CD8-positive, alpha-beta memory T cell (primary cell): ENCODE data around the gene KCNH6. TPM values are rescaled to one million over a fixed set of nuclear protein-coding genes. Genes with fewer than 3 reads are reported as not detected.

Experiments used
- CTCF ChIA-PET: fragments of 350-600 bp; sonication (Branson Sonifier 250); formaldehyde crosslinking; loops from one replicate; lab custom pipeline; 2021; ENCODE audit warnings: antibody characterized with exemption; lab: Charles Lee
- POLR2A ChIA-PET: fragments of 350-600 bp; sonication (Branson Sonifier 250); formaldehyde crosslinking; loops from one replicate; lab custom pipeline; 2021; ENCODE audit warnings: antibody characterized with exemption; lab: Charles Lee
- DNase-seq, 5 donors: peaks; one replicate each; pipeline versions ENCODE4 v3.0.0 to v3.0.0-alpha.2; 2020 to 2022; ENCODE audit warnings: mixed read lengths in 1 of 5
- H3K27ac ChIP-seq: one replicate; pipeline ENCODE4 v1.7.0; 2013; ENCODE audit warnings: low read depth, mild to moderate bottlenecking, low read length, moderate library complexity
- H3K27me3 ChIP-seq: 2 replicates; pipeline ENCODE4 v1.7.0; 2013; ENCODE audit warnings: low read length, mild to moderate bottlenecking; ENCODE audit not compliant: insufficient read depth, poor library complexity, severe bottlenecking
- H3K36me3 ChIP-seq: 2 replicates; pipeline ENCODE4 v1.7.0; 2013; ENCODE audit warnings: mild to moderate bottlenecking, low read length, moderate library complexity; ENCODE audit not compliant: insufficient read depth
- H3K4me1 ChIP-seq: 2 replicates; pipeline ENCODE4 v1.7.0; 2013; ENCODE audit warnings: mild to moderate bottlenecking, low read length, moderate library complexity; ENCODE audit not compliant: insufficient read depth
- H3K4me3 ChIP-seq: 2 replicates; pipeline ENCODE4 v1.7.0; 2013; ENCODE audit warnings: mild to moderate bottlenecking, low read length
- H3K9me3 ChIP-seq: 2 replicates; pipeline ENCODE4 v1.7.0; 2013; ENCODE audit warnings: mild to moderate bottlenecking, low read length
- H3K27ac Mint-ChIP-seq, 8 donors: one replicate each; pipeline ENCODE4 v1.8.0; 2020 to 2021; ENCODE audit warnings: mixed read lengths in 8 of 8, mild to moderate bottlenecking in 6 of 8, inconsistent platforms in 3 of 8, moderate library complexity in 3 of 8
- H3K27me3 Mint-ChIP-seq, 2 donors: one replicate each; pipeline ENCODE4 v1.8.0; 2020 to 2021; ENCODE audit warnings: mixed read lengths in 2 of 2, mild to moderate bottlenecking in 1 of 2, moderate library complexity in 1 of 2
- H3K36me3 Mint-ChIP-seq, 3 donors: one replicate each; pipeline ENCODE4 v1.8.0; 2020 to 2021; ENCODE audit warnings: mixed read lengths in 3 of 3, inconsistent platforms in 1 of 3, mild to moderate bottlenecking in 1 of 3
- H3K4me1 Mint-ChIP-seq, 3 donors: one replicate each; pipeline ENCODE4 v1.8.0; 2020 to 2021; ENCODE audit warnings: mixed read lengths in 3 of 3, inconsistent platforms in 1 of 3, mild to moderate bottlenecking in 1 of 3
- H3K4me3 Mint-ChIP-seq, 7 donors: one replicate each; pipeline ENCODE4 v1.8.0; 2020 to 2021; ENCODE audit warnings: mixed read lengths in 7 of 7, mild to moderate bottlenecking in 6 of 7, moderate library complexity in 4 of 7, inconsistent platforms in 2 of 7
- H3K9me3 Mint-ChIP-seq, 5 donors: one replicate each; pipeline ENCODE4 v1.8.0; 2020 to 2022; ENCODE audit warnings: mixed read lengths in 5 of 5, mild to moderate bottlenecking in 3 of 5, moderate library complexity in 2 of 5, inconsistent platforms in 1 of 5
- polyA plus RNA-seq: library from polyadenylated mRNA; unstranded; fragments of 300-500 nt; fragmentation: Illumina TruSeq; gene quantifications from one replicate; pipeline ENCODE4 v1.2.3, GENCODE V29; 2021
- total RNA-seq, 2 experiments: library from RNA; stranded (reverse); gene quantifications; one replicate each; pipeline ENCODE4 v1.2.3, GENCODE V29; 2021

The KCNH6 gene
- total and polyA plus RNA-seq, 3 experiments from 2014 or later = not detected

DNA sequence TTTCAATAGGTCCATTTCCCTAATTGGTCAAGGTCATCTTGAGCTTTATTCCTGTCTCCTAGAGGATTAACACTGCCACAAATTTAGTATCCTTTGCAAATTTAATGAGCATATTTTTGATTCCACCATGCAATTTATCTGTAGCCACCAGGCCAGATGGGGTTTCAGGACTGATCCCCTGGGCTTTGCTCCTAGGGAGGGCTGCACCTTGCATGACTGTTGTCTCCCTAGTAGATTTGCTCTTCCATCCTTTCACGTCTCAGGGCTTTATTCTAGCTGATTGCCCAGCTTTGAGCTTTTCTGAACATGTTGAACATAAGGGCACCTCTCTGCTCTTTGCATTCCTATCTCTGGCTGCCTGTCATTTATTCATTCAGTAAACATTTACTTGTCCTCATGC lies 7.7 kb upstream of the KCNH6 start:
- Histone ChIP-seq H3K36me3 (no peaks in the 10 kb centered on the region), H3K4me1 (no peaks in the 10 kb centered on the region), H3K9me3 (no peaks in the 10 kb centered on the region), H3K27me3 (no peaks in the 10 kb centered on the region), H3K4me3 (no peak overlapping the region), H3K27ac (no peak overlapping the region)
- Mint-ChIP-seq H3K36me3 (no peaks in the 10 kb centered on the region), H3K27me3 (peaks cover 9 to 23% of the 10 kb centered on the region in 2 donors), H3K27ac (no peak overlapping the region), H3K4me3 (no peak overlapping the region), H3K4me1 (no peaks in the 10 kb centered on the region), H3K9me3 (no peaks in the 10 kb centered on the region)
- CTCF ChIA-PET = interaction anchor here (0.9 to 1.0 kb wide), 2 partner anchors 8 to 15 kb away, joined by 3 read pairs; partner anchors contain the start of gene KCNH6
- DNase-seq = no peak
- POLR2A ChIA-PET = no interaction called here

GRCh38 chr17:63516910-63517824 lies 6.0 kb upstream of the KCNH6 start:
- Histone ChIP-seq H3K27ac (no peak overlapping the region), H3K4me1 (no peaks in the 10 kb centered on the region), H3K36me3 (no peaks in the 10 kb centered on the region), H3K4me3 (no peak overlapping the region), H3K9me3 (no peaks in the 10 kb centered on the region), H3K27me3 (no peaks in the 10 kb centered on the region)
- H3K9me3 Mint-ChIP-seq = no peaks in the 10 kb centered on the region
- H3K4me1 Mint-ChIP-seq = no peaks in the 10 kb centered on the region
- H3K4me3 Mint-ChIP-seq = no peak overlapping the region
- H3K27ac Mint-ChIP-seq = no peak overlapping the region
- no peaks in the 10 kb centered on the region for H3K36me3 Mint-ChIP-seq
- ChIA-PET CTCF (interaction anchor here (1.2 kb wide), 1 partner anchor 92 kb away, joined by 4 read pairs; no protein-coding TSS in a partner anchor), POLR2A (no interaction called here)
- H3K27me3 Mint-ChIP-seq = peaks cover 16 to 33% of the 10 kb centered on the region in 2 donors
- DNase-seq = no peak

- Mint-ChIP-seq H3K4me1 (no peaks in the 10 kb centered on the region), H3K9me3 (no peaks in the 10 kb centered on the region), H3K27me3 (peaks cover 16 to 33% of the 10 kb centered on the region in 2 donors), H3K27ac (no peak overlapping the region), H3K4me3 (no peak overlapping the region), H3K36me3 (no peaks in the 10 kb centered on the region)
- H3K4me1 ChIP-seq = no peaks in the 10 kb centered on the region
- H3K4me3 ChIP-seq = no peak overlapping the region
- no peak overlapping the region for H3K27ac ChIP-seq
- no peaks in the 10 kb centered on the region for H3K36me3 ChIP-seq
- no peak for DNase-seq
- no peaks in the 10 kb centered on the region for H3K27me3 ChIP-seq
- H3K9me3 ChIP-seq = no peaks in the 10 kb centered on the region
- ChIA-PET CTCF (interaction anchor here (1.2 kb wide), 1 partner anchor 92 kb away, joined by 4 read pairs; no protein-coding TSS in a partner anchor), POLR2A (no interaction called here)
Observed at GRCh38 chr17:63517825-63518534, 5.2 kb upstream of the KCNH6 start.

DNA sequence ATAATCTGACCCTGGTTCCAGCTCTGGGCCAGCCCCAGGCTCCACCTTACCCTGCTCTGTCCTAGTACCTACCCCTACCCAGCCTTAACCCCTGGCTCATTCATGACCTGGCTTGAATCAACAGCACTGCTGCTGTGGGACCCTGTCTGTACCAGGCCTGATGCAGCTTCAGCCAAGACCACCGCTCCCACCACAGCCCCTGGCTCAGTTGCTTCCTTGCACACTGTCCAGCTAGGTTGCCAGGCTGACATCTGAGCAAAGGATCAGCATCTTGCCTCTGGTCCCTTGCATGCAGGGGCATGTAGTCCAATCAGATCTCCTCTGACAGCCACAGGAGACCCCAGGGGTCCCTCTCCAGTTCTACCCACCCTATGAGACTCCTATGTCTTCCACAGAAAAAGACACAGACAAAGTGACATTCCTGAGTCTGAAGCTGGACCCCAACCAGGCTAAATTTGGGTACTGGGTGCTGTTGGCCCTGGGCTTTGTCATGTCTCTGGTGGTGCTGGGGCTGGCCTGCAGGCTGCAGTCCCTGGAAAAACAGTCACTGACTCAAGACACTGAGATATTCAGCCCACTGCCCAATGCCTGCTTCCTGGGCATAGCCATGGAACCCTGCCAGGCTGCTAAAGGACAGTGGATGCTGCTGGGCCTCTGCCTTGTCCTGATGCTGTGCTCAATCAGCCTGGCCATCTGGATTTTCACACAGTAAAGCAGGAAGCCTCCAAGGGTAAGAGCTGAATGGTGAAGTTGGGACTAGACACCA lies 3.9 kb upstream of the KCNH6 start:
- ChIA-PET CTCF (no interaction called here), POLR2A (no interaction called here)
- Histone ChIP-seq H3K27ac (no peak overlapping the region), H3K27me3 (peaks cover 5% of the 10 kb centered on the region), H3K4me3 (no peak overlapping the region), H3K4me1 (no peaks in the 10 kb centered on the region), H3K9me3 (no peaks in the 10 kb centered on the region), H3K36me3 (no peaks in the 10 kb centered on the region)
- Mint-ChIP-seq H3K9me3 (no peaks in the 10 kb centered on the region), H3K27me3 (peaks cover 15 to 37% of the 10 kb centered on the region in 2 donors), H3K27ac (no peak overlapping the region), H3K4me1 (peaks cover 0 to 8% (median 8%) of the 10 kb centered on the region in 3 donors), H3K4me3 (no peak overlapping the region), H3K36me3 (no peaks in the 10 kb centered on the region)
- DNase-seq = no peak

DNA sequence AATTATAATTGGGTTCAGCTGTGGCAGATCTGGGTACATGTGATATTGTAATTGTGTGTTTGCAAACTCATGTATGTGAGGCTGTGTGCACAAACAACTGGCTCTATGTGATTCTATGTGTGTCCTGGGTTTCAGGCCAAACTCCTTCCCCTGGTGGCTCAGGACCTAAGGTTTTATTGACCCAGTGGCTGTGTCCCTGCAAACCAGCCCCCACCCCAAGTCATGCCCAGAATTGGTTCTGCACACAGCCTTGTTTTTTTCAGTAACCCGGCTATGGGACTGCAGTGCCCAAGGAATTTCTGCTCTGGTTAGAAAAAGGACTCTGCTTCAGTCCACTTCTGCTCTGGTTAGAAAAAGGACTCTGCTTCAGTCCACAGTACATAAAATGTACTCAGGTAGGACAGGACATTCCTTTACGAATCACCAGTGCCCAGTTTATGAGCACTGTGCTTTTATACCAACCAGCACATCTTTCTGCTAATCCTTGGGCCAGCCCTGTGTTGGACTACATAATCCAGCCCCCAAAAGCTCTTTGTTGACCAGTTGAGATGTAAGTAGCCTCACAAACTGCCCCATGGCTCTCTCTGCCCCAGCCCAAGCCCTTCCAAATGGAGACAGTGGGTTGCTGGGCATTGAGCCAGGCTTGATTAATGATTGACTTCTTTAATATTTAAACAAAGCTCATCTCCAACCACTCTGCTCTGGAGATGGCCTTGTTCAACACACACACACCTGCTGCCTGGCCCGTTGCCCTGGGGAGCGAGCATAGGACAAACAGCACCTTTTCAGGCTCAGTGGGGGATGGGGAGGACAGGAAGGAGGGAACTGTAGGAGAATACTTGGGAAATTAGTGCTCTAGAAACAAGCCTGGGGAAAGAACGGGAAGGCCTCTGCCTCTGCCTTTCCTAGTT lies 2.9 kb upstream of the KCNH6 start:
- H3K27ac ChIP-seq = no peak overlapping the region
- H3K4me1 Mint-ChIP-seq = peaks cover 0 to 8% (median 8%) of the 10 kb centered on the region in 3 donors
- no peaks in the 10 kb centered on the region for H3K36me3 Mint-ChIP-seq
- no peak overlapping the region for H3K4me3 Mint-ChIP-seq
- peaks cover 7% of the 10 kb centered on the region for H3K27me3 ChIP-seq
- POLR2A ChIA-PET = no interaction called here
- DNase-seq = no peak
- peaks cover 21 to 43% of the 10 kb centered on the region in 2 donors for H3K27me3 Mint-ChIP-seq
- no peak overlapping the region for H3K27ac Mint-ChIP-seq
- H3K9me3 ChIP-seq = no peaks in the 10 kb centered on the region
- H3K36me3 ChIP-seq = no peaks in the 10 kb centered on the region
- CTCF ChIA-PET = no interaction called here
- no peaks in the 10 kb centered on the region for H3K4me1 ChIP-seq
- no peaks in the 10 kb centered on the region for H3K9me3 Mint-ChIP-seq
- H3K4me3 ChIP-seq = no peak overlapping the region

GRCh38 chr17:63524051-63524450 lies 893 bp downstream of the KCNH6 start:
- H3K4me1 Mint-ChIP-seq = peaks cover 0 to 8% (median 8%) of the 10 kb centered on the region in 3 donors
- no peaks in the 10 kb centered on the region for H3K9me3 Mint-ChIP-seq
- H3K4me1 ChIP-seq = no peaks in the 10 kb centered on the region
- no peaks in the 10 kb centered on the region for H3K36me3 Mint-ChIP-seq
- no peak overlapping the region for H3K27ac ChIP-seq
- DNase-seq = no peak
- H3K27me3 Mint-ChIP-seq = peaks cover 18 to 45% of the 10 kb centered on the region in 2 donors
- H3K27ac Mint-ChIP-seq = peak overlapping the region in 1 of 8 donors; percentile 69
- peaks cover 13% of the 10 kb centered on the region for H3K27me3 ChIP-seq
- H3K4me3 ChIP-seq = no peak overlapping the region
- POLR2A ChIA-PET = no interaction called here
- no peaks in the 10 kb centered on the region for H3K36me3 ChIP-seq
- peak overlapping the region in 2 of 7 donors; percentile 20 to 30 for H3K4me3 Mint-ChIP-seq
- CTCF ChIA-PET = no interaction called here
- H3K9me3 ChIP-seq = no peaks in the 10 kb centered on the region

GRCh38 chr17:63525190-63525946 lies 2.2 kb downstream of the KCNH6 start:
- CTCF ChIA-PET = no interaction called here

More at GRCh38 chr17:63525190-63525946, 2.2 kb downstream of the KCNH6 start:
- H3K9me3 Mint-ChIP-seq = no peaks in the 10 kb centered on the region
- H3K4me3 Mint-ChIP-seq = no peak overlapping the region
- POLR2A ChIA-PET = no interaction called here
- peaks cover 13% of the 10 kb centered on the region for H3K27me3 ChIP-seq
- H3K36me3 ChIP-seq = no peaks in the 10 kb centered on the region
- H3K4me3 ChIP-seq = no peak overlapping the region
- no peak for DNase-seq
- H3K27ac Mint-ChIP-seq = no peak overlapping the region
- H3K4me1 ChIP-seq = no peaks in the 10 kb centered on the region
- H3K36me3 Mint-ChIP-seq = no peaks in the 10 kb centered on the region
- H3K4me1 Mint-ChIP-seq = peaks cover 0 to 8% (median 8%) of the 10 kb centered on the region in 3 donors
- H3K27ac ChIP-seq = no peak overlapping the region
- H3K9me3 ChIP-seq = no peaks in the 10 kb centered on the region
- peaks cover 20 to 38% of the 10 kb centered on the region in 2 donors for H3K27me3 Mint-ChIP-seq
